Epidermal melanocyte (primary cell): ENCODE measurements around the gene LHX6.

Source experiments
- DNase-seq: peaks from one replicate; pipeline ENCODE4 v3.0.0; 2011; ENCODE audit warnings: low spot score; ENCODE audit not compliant: insufficient read length

LHX6 gene

GRCh38 chr9:122192261-122192875 is 36.4 kb downstream of the LHX6 start:
- DNase-seq: no peak

- no peak for DNase-seq
Observed at GRCh38 chr9:122191584-122191983, 37.2 kb downstream of the LHX6 start.

- no peak for DNase-seq
Observed at GRCh38 chr9:122190597-122191381, 38.0 kb downstream of the LHX6 start.

GRCh38 chr9:122188369-122188768 is 40.4 kb downstream of the LHX6 start:
- DNase-seq: no peak

DNA sequence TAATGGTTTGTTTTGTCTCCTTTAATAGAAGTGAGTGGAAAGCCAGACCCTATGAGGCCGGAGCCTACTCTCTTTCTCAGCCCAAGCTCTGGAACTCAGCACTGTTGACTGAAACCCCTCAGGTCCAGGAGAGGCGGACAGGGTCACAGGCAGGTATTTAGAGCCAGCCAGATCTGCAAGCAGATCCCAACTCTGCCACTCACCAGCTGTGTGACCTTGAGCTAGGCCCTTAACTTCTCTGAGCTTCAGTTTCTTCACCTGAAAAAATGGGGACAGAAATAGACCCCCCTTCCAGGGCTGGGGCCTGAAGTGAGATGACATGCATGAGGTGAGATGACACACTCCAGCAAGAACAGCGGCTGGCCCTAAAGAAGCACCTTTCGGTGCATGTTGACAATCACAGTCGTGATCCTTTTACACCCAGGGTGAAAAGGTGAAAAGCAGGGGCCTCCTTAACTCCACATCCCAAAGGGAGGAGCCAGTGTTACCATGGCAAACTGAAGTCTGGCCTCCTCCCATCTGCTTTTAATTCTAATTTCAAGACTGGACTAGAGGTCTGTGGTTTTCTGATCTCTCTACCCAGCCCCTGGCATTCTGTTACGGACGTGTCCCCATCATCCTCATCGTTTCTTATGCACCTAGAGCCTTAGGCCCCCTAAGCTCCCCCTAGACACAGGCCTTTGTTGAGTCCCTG is 41.8 kb downstream of the LHX6 start:
- no peak for DNase-seq

- no peak for DNase-seq
Observed at GRCh38 chr9:122186301-122186700, 42.5 kb downstream of the LHX6 start.

GRCh38 chr9:122184551-122184950 is 44.2 kb downstream of the LHX6 start:
- no peak for DNase-seq

DNA sequence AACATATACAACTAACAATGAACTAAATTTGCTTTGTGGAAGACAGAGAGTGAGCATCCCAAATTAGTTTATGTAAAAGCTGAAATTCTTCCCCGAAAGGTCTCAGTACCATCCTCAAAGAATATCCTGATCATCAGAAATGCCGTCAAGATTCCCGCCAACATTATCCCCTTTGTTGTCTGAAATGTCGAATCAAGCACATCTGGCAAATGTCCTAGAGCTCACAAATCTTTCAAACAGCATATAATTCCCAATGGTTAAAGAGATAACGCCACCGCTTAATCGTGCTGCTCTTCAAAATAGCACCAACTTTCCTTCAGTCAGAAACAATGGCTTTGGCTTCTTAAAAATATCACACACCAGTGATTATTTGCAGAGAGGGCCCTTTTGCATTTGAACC is 45.3 kb downstream of the LHX6 start:
- DNase-seq: no peak

DNA sequence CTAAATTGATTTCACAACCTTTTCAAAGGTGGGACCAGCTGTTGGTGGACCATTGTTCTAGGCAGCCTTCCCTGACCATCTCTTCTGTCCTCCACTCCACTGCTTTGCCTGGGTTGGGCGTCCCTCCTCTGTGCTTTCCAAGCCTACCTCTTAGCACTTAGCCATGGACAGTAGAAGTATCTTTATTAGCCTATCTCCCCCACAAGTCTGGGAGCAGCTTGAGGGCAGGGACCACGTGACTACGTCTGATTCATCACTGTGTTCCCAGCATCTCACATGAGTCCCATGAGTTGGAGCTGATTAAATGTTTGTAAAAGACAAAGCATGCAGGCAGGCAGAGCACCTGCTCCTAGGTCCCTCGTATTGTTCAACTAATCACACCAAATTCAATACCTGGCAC is 48.1 kb downstream of the LHX6 start:
- peak; percentile 37 for DNase-seq

DNA sequence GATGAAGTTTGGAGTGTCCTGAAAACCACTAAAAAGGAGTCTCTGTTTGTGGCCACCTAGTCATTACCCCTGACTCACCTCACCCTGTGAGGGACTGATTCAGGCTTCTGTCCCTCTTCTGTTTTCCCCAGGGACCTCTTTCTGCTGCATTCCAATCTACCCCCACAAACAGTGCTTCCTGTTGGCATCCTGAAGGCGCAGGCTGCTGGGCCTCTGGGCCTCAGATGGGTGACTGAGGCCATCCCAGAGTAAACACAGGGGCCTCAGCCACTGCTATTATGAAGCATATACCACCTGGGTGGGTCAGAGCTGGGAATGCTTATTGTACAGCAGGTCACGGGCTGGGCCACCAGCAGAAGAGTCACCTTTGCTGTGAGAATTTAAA is 49.1 kb downstream of the LHX6 start:
- no peak for DNase-seq

- DNase-seq: no peak
Observed at GRCh38 chr9:122179054-122179689, 49.6 kb downstream of the LHX6 start.

GRCh38 chr9:122176916-122177315 is 51.8 kb downstream of the LHX6 start:
- DNase-seq: no peak

DNA sequence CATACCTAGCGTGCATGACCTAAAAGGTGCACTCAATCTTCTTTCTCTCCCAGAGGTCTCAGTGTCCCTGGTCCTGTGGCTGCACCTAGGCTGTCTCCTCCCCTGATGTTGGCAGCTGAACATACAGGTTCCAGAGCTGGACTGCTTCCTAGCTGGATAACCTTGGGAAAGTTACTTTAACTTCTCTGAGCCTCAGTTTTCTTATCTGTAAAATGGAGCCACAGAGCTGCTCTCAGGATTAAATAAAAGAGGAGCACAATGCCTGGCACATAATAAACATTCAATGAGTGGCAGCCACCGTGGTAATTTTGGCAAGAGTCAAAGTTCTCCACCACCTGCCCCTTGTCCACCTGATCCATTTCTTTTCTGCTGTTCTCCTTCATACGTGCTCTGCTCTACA is 55.1 kb downstream of the LHX6 start:
- DNase-seq: no peak

DNA sequence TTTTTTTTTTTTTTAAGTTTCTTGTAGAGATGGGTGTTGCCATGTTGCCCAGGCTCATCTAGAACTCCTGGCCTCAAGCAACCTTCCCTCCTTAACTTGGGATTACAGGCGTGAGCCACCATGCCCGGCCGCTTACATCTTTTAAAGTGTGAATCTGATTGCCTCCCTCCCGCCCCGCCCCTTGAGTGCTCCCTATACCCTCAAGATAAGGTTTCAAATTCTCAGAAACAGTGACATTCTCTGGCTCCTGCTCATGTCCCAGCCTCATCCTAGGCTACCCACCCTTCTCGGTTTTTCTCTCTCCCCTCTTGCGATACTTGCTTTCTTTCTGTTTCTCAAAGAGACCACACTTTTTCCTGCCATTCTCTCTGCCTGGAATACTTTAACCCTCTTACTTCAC is 56.6 kb downstream of the LHX6 start:
- DNase-seq: no peak

DNA sequence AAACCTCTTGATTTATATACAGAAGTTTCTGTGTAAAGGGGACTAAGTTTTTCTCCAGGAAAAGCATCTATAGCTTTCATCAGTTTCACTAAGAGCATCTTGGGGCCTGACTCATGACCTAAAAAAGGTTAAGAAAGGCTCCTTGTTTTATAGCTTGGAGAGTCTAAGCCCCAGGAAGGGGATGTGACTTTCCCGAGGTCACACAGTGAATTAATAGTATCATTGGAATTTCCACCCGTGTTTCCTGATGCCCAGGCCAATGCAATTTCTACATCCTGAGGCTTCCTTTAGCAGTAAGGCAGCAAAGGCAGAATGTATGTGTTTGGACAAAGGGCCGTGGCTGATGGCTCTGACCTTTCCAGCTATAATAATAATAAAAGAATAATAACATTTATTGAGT is 60.4 kb downstream of the LHX6 start:
- no peak for DNase-seq

DNA sequence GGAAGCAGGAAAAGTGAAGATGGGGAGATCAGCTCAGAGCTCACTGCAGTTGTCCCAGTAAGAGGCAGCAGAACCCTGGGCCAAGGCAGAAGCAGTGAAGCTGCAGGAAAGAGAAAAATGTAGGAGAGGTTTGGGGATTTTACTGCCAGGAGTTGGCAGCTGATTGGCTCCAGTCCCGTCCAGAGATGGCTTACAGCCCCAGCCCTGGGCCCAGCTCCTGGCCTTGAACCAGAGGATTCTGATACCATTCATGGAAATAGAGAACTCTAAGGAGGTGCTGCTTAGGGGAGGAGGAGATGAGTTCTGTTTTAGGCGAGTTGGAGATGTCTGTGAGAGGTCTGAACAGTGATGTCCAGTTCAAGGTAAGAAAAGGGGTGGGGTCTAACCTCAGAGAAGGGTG is 64.5 kb downstream of the LHX6 start:
- DNase-seq: no peak

DNA sequence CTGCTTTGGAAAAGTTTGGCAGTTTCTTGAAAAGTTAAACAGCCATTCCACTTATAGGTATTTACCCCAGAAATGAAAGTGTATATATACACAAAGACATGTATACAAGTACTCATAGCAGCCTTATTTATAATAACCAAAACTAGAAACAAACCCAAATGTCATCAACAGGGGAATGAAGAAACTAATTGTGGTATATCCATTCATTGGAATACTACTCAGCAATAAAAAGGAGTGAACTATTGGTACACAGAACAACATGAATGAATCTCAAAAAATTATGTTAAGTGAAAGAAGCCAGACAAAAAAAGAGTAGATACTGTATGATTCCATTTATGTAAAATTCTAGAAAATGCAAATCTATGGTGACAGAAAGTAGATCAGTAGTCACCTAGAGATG is 66.3 kb downstream of the LHX6 start:
- no peak for DNase-seq

DNA sequence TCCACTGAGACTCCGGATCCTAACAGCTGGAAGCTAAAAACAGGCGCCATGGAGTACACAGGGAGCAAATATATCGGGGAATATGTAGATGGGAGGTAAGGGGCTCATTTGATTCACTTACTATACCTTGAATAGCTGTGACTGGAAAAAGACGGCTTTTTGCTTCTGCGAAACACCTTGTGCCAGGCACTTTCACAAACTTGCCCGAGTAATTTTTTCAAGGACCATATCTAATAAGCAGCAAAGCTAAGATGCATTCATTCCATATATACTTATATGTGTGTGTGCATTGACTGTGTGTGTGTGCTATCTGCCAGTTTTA is 68.9 kb downstream of the LHX6 start:
- no peak for DNase-seq

DNA sequence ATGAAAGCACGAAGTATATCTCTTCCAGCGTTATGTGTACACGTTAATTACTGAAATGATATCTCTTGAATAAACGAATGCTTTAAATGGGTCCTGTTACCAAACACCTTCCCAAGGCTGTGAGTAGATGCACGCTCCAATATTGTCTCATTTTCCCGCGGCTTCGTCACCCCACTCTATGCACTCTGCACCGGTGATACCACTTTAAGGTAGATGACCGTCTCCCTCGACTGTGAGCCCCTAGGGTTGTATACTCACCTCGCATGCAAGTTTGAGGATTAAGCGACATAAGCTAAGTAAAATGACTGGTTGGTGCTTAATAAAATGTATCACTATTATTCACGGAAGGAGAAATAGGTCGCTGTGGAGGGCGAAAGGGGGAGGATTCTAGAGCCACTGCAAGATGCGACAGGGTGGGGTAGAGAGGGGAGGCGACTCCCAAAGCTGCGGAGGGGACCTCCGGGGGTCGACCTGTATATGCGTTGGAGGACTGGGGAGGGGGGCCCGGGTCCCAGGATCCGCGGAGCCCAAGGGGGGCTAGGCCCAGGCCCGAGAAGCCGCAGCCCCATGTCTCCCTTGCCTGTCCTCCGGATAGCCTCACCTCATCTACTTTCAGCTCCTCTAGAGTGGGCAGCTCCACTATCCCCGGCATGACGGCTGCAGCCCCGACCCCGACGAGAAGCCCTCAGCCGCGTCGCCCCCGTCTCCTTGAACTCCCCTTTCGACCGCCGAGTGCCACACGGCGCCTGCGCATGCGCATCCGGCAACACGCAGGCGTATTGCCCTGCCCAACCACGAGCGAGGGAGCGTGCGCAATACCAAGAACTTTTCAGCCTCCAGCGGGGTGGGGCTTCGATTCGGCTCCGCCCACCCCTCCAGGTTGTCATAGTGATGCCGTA is 69.5 kb downstream of the LHX6 start, which contains the start of the genes MORN5 and NDUFA8:
Gene MORN5 (plus strand): TSS at position 883 of the 899 bp plus-strand sequence. CDS start 65 bp downstream, outside the sequence.
Gene NDUFA8 (minus strand): TSS at position 754 of the 899 bp plus-strand sequence. CDS start 102 bp downstream, at position 652.
- peak; percentile 98 for DNase-seq

GRCh38 chr9:122158202-122158601 is 70.6 kb downstream of the LHX6 start:
- no peak for DNase-seq

DNA sequence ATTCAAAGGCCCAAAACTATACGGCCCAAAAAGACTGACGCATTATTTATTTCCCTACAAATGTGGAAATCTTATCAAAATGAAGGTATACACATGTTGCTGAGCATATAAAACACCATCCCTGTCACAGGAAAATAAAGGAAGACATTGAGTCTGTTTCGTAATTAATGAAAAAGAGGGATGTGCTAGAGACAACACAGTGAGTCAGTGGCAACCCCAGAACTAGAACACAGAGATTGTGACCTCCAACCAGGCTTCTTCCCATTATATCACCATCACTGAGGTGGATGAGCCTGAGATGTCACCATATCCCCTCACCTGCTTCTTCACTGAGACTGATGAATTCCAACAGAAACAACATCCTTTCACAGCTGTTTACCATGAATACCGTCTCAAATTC is 73.0 kb downstream of the LHX6 start:
- DNase-seq: no peak
